Stimulated activated CD8-positive, alpha-beta memory T cell treated with anti-CD3 and anti-CD28 coated beads, Interleukin-2, amount 100 ng/mL, for 48 hours (primary cell): ENCODE data around the gene KLC4.
A peak's percentile ranks its signal among the peaks of the same experiment; 100 is the strongest.
"Not testable (repeated sequence)": the region's sequence is repeated elsewhere in the genome, so short reads cannot be mapped to it uniquely, and the experiment has no call there.

Experiments used
- DNase-seq, 2 donors: peaks; one replicate each; pipeline ENCODE4 v3.0.0-alpha.2; 2020; ENCODE audit warnings: low read depth in 2 of 2

The KLC4 gene

DNA sequence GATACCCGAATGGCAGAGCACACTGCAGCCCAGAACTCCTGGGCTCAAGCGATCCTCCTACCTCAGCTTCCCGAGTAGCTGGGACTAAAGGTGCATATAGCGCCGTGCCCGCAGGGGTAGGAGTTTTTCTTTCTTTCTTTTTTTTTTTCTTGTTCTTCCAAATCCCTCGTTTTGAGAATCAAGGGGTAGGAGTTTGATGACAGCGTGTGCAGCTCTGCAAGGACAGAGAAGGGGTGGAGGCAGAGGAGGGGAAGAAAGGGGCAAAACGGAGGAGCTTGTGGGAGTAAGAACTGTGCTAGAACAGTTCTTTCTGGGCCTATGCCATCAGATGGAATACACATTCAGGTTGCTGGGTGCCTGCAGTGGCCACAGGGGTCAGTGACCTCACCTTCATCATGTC lies 22.7 kb upstream of the KLC4 start:
- DNase-seq, result no peak

DNA sequence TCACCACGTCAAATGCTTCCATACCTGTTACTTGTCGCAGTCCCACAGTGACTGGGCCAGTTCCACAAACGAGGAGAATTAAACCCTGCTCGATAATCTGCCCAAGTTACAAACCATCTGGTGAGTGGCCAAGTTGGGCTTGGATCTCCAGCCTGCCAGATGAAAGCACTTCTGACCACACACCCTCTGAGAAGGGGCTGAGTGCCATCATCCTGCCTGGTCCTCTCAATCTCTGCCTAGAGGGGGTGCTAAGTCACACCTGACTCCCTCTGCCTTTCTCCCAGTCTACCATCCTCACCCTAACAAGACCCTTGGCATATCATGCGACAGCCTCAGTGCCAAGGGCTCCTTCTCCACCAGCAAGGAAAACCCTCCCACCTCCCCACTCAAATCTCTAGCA lies 22.2 kb upstream of the KLC4 start:
- DNase-seq, result no peak

DNA sequence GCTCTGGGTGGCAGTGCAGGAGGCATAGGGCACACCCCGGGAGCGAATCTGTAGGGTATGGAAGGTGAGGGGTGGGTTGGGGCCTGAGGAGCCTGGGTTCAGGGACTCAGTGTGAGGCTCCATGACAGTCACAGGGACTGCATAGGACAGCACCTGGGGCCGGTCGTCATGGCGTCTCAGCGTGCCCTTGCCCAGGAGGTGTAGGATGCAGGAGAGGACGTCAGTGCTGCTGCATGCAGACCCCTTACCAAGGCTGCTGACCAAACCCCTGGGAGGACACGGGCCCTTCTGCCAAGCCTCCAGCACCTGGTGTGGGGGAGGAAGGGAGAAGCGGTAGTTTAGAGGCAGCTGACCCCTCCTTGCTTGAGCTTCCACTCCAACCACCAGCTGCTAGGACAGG lies 21.7 kb upstream of the KLC4 start:
- DNase-seq, result no peak

DNA sequence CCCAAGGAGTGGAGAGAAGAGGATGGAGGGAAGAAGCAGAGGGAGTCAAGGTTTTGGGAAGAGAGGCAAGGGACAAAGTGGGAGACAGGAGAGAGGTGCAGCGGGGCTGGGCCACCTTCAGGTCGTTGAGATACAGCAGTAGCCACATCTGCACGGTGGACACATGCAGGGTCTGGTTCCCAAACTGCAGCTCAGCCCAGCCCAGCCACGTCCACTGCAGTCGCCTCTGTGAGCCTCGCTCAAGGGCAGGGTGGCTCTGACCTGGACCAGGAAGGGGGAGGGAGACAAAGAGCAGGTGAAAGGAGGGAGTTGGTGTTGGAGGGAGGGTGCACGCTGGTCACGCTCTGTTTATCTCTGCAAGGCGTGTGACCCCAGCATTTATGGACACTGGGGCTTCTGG lies 20.7 kb upstream of the KLC4 start:
- no peak for DNase-seq

DNA sequence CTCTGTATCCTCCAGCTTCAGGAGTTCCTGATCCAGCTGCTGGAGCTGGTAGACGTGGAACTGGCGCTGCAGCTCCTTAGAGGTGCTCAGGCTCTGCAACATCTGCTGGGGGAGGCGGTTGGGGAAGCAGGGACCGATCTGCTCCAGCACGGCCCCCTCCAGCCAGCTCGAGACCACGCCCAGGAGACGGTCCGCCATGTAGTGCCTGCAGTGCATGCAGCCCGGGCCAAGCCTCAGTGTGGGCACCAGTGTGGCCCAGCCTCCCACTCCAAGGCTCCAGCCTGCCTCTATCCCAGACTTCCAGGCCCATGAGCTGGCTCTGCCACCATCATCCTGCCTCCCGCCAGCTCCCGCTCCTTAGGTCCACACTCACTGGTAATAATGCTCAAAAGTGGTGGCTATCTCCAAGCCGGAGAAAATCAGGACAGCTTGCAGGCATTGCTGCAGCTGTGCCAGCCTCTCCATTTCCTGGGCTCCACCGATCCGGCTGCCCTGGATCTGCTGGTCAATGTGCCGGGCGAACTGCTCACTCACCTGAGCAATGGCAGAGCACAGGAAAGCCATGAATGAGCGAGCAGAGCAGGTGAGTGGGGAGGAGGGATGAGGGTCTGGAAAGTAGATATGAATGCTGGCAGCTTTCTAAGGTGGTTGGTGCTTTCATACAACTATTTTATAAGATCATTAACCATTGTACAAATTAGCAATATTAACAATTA lies 18.7 kb upstream of the KLC4 start:
- DNase-seq, result no peak

DNA sequence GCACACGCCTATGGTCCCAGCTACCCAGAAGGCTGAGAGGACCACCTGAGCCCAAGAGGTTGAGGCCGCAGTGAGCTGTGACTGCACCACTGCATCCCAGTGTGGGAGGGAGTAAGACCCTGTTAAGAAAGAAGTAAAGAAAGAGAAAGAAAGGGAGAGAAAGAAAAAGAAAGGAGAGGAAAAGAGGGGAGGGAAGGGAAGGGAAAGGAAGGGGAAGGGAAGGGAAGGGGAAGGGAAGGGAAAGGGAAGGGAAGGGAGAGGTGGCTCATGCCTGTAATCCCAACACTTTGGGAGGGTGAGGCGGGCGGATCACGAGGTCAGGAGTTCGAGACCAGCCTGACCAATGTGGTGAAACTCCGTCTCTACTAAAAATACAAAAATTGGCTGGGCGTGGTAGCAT lies 18.0 kb upstream of the KLC4 start:
- DNase-seq, result not testable (repeated sequence)

DNA sequence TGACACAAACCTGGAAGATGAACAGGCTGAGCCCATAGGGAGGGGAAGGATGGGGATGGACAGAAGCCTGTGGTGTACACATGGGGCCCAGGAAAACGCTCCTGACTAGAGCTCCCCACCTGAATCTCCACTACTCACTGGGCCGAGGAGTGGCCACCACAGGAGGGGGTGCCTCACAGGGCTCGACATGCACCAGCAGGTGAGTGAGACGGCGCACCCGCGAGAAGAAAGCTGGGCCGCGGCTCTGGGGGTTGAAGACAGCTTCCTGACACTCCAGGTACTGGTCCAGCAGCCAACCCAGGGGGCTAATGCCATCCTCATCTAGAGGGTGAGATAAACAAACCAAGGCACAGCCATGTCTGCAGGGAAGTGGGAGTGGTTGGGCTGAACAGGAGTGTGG lies 16.1 kb upstream of the KLC4 start:
- DNase-seq, result no peak

DNA sequence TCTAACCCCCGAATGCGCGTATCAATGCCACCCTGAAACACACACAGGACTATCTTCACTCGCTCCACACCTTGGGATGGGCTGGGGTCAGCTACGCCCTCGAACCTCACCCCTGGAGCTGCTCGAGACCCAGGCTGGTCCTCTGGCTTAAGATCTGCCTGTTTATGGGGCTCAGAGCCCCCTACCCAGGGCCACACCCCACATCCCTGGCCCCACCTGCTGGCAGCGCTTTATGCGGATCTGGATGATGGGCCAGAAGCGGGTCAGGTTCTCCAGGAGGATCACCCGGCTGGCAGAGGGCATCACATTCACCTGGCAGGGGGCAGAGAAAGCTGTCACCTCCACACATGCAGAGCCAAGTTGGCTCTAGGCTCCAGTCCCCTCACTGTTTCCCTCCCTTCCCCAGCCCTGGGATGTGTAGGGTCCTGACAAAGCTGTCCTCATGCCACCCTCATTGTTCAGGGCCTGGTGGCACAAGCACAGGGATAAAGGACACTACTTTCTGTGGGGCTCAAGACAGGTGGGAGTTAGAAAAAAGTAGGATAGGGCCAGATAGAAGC lies 14.0 kb upstream of the KLC4 start:
- DNase-seq, result no peak

DNA sequence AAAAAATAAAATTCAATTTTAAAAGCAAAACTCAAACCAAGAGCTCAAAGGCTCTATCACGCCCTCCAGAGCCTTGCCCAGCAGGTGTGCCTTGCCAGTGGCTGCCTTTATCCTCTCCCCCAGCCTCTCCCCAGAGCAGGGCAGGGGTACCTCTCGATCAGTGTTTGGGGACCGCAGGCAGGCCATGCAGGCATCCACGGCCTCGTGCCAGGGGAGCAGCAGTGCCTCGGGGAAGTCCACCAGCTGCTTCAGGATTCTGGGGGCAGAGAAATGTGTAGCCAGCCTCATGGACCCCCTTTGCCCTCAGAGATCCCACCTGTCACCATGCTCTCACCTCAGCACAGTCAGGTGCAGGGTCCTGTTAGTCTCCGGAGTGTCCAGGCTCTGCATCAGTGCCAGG lies 11.4 kb upstream of the KLC4 start:
- no peak for DNase-seq

DNA sequence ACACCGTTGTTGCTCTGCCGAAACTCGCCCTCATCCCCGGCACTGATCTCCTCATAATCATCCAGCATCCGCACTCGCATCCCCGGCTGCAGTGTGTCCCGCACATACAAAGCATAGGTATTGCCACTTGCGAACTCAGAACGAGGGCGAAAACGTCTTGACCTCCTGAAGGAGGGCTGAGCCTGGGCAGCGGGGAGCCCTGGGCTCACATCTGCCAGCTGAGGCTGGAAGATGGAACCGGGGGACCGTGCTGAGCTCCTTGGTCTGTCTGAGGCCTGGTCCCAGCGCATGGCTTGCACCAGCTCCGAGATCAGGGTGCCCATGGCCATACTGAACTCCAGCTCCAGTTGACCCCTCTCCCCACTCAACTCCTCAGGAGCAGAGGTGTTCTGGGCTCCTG lies 8.4 kb upstream of the KLC4 start:
- DNase-seq, result no peak

DNA sequence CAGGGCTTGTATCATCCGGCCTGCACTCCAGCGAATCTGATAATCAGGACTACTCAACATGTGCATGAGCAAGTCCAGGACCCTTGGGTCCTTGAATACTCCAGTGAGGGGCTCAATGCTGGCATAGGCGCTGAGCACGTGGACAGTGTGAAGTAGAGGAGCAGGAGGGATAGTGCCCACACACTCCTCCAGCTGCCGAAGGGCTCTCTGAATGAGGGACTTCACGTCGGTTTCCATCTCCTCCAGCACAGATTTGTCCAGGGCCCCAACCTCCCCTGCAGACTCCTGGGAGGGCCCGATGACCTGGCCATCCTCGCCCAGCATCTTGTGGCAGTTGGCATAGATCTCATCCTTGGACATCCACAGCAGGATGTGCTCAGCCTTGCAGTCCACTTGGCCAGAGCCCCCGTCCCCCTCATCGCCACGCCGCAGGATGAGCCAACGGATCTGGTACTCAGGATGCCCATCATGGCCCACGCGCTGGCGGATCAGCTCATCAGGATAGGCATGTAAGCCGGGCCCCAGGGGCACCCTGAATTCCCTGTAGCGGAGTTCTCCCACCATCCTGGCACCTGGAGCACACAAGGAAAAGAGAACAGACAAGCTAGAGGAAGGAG lies 7.1 kb upstream of the KLC4 start:
- no peak for DNase-seq

DNA sequence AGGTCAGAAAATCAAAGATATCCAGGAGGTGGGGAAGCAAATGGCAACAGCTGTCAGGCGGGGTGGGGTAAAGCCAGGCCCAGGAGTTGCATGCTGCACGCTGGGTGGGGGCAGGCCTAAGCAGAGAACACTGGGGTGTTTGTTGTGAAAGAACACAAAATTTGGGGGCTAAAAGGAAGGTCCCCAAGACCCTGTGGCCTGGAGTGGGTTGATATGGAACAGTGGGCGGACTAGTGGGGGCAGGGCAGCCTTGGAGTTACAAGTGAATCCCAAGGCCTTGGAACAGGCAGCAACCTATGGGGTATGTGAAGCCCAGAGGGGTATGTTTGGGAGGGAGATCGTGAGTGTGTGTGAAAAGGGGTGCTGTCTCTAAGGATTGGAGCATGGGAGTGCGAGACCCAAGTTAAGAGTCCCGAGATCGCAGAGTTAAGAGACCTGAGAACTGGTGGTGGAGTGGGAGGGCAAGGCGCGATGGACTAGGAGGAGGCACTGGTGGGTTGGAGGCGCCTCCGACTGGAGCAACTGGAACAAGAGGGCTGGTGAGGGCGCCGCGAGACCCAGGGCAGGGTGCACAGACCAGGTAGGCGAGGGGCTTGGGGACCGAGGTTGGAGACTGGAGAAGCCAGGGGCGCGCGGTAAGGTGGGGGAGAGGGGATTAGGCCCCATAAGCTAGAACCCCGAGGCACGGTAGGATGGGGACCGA lies 6.4 kb upstream of the KLC4 start:
- no peak for DNase-seq

DNA sequence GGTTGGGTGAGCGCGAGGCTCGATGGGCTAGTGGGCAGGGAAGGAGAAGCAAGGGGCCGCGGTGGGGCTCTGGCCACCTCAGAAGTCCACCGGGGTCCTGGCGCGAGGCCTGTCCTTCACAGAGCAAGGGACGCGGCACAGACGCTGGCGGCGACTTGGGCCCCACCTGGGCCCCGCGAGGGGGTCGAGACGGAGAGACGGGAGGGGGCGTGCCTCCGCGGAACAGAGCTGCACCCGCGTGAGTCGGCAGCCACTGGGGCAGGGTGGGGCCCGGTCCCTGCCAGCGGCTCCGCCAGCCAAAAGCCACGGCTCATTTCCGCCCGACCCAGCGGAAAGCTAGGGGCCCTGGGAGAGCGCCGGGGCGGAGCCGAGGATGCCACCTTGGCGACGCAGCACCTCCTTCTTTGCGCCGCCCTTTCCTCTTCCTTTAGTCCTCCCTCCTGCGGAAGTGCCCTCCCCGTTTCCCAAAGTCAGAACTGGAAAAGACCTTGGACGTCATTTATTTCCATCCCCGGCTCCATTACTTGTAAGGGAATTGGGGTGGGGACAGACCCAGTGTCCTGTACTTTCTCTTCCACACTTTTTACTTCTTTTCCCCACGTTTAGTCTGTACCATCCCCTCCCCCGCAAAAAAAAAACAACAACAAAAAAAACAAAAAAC lies 5.8 kb upstream of the KLC4 start, which contains the start of gene CUL7:
TSS of gene CUL7 (minus strand) at position 307 of the 661 bp plus-strand sequence. CDS start 1,063 bp downstream, outside the sequence.
- peak; percentile 85 to 88 for DNase-seq

DNA sequence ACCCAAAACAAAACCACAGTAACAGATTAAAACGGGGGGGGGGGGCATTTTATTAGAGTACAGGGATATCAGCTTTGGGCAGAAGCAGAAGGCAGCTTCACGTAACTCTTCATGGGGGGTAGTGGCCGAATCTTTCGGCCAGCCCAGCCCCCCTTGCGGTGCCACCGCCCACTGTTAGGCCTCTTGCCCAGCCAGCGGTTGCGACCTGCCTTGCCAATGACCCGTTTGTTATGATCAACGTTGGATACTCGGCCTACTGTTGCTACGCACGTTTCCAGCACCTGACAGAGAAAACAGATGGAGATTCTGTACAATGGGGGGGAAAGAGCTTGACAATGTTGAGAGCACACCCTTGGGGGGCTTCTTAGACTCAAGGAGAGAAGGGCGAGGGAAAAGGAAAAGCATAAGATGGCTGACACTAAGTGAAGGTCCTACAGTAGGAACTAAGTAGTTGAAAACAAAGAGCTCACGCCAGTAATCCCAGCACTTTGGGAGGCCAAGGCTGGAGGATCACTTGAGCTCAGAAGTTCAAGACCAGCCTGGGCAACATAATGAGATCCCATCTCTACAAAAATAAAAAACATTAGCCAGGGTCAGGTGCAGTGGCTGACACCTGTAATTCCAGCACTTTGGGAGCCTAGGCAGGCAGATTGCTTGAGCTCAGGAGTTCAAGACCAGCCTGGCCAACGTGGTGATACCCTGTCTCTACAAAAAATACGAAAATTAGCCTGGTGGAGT lies 5.1 kb upstream of the KLC4 start:
- DNase-seq, result no peak

DNA sequence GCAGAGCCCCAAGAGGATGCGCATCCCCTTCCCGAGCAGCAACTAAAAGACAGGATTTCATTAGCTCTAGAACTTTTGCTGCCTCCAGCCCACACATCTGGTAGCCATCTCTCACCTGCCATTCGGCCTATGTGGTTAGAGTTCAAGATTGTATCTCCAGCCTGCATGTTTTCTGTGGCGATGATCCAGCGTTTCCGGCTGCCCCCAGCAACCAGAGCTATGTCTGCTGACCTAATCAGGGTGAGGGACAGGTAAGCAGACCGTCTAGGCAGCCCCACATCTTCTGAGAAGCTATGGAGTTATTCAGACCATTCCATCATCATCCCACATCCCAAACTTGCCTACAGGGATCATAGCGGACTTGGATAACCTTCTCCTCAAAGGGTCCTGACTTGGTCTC lies 3.5 kb upstream of the KLC4 start:
- DNase-seq, result no peak

DNA sequence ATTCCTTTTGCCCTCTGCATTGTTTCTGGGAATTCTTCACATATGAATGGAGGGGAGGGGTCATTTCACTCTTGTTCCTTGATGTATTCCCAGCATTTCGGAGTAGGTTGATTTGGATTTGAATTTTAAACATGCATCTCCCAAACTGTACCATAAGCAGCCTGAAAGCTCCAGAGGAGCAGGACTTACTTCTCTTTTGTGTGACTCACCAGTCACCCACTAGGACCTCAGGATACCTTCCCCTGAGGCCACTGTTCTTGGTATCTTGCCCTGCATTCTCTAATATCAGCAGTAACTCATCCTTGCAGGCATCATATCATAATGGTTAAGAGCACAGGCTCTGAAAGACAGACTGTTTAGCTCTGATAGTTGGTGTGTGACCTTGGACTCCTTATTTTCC lies 900 bp upstream of the KLC4 start:
- no peak for DNase-seq

DNA sequence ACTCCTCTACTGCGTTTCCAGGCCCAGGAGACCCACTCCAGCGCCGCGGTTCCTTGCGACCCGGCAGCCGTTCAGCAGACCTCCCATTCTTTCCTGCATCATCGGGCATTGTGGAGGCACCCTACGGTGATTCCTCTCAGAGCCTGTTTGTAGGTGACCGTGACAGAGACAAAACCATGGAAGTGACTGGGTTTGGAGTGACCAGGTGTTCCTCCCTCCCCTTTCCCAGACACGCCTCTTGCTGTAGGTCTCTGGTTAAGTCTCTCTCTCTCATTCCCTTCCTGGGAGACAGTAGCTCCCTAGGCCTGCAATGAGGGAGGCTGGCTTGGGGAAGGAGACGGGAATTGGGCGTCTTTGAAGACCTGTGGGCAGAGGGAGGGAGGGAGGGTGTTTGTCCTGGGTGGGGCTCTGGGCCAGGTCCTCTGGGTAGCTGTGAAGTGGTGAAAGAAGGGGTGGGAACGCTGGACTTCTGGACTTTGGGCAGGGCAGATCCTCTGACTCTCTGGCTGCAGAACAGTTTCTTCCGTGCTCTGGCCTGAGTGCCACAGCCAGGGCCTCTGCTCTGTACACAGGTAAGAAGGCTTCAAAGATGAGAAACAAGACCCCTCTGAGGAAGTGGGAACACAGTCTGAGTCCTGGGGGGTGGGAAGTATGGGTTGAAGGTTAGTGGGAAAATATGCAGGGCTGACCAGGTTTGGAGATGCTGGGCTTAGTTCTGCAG lies 763 bp downstream of the KLC4 start:
- no peak for DNase-seq

DNA sequence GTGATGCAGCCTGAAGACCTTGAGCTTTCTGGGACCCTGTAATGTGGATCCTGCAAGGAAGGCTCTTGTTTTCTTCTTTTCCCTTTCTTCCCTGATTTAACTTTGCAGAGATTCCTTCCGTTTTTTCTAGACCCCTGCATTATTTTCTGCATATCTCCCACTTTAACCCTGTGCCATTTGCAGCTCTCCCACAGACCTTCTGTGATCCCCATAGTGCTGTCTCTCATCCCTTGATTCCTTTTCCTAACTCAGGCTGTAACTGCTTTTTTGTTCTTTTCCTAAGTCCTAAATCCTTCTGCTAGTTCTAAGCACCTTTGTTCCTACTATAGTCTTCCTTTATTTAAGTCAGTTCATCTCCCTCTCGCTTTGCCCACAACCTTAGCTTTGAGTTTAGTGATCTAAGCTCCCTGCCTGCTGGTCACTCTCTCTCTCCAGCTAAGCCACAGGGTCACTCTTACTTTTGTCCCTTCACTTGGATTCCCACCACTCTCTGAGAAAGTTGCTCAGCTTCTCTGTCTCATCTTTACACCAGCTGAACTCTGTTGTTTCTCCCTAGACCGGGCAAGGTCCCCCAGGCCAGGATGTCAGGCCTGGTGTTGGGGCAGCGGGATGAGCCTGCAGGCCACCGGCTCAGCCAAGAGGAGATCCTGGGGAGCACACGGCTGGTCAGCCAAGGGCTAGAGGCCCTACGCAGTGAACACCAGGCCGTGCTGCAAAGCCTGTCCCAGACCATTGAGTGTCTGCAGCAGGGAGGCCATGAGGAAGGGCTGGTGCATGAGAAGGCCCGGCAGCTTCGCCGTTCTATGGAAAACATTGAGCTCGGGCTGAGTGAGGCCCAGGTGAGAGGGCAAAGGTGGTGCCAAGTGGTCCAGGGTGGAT lies 1.6 kb downstream of the KLC4 start:
- no peak for DNase-seq

DNA sequence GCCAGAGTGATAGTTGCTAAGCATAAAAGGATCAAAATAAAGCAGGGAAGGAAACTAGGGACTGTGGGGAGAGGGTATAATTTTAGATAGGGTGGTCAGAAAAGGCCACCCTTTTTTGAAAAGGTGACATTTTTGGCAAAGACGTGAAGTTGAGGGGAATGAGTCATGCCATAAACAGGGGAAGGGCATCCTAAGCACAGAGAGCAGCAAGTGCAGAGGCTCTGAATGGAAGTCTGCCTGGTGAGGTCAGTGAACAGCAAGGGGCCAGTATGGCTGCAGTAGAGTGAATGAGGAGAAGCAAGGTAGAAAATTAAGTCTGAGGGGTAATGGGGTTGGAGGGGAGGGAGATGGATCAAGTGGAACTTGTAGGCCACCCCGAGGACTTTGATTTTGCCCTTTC lies 2.4 kb downstream of the KLC4 start:
- DNase-seq, result no peak

DNA sequence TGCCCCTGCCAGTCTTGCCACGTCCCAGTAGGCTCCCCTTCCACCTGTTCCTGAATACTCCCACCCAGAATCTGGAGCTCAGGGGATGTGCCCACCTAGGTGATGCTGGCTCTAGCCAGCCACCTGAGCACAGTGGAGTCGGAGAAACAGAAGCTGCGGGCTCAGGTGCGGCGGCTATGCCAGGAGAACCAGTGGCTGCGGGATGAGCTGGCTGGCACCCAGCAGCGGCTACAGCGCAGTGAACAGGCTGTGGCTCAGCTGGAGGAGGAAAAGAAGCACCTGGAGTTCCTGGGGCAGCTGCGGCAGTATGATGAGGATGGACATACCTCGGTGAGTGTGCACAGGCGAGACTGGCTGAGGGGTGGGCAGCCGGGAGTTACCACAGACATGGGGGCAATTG lies 3.4 kb downstream of the KLC4 start:
- DNase-seq, result no peak
